ENCODE measurements around the gene ASPRV1. TPM values are rescaled to one million over a fixed set of nuclear protein-coding genes. Genes with fewer than 3 reads are reported as not detected.

Gene ASPRV1
- total RNA-seq, 1 donor from 2014 or later = 0.87 TPM

GRCh38 chr2:69994166-69994565, 32.7 kb upstream of the ASPRV1 start:
- Mint-ChIP-seq H3K9me3 (ENCODE audit: unreplicated experiment) (no peaks in the 10 kb centered on the region), H3K4me3 (ENCODE audit: unreplicated experiment) (peak overlapping the region; percentile 14), H3K36me3 (ENCODE audit: low read depth, unreplicated experiment) (peaks cover 6% of the 10 kb centered on the region), H3K27ac (ENCODE audit: unreplicated experiment) (no peak overlapping the region), H3K27me3 (ENCODE audit: unreplicated experiment) (no peaks in the 10 kb centered on the region), H3K4me1 (ENCODE audit: unreplicated experiment) (peaks cover 8% of the 10 kb centered on the region)
- no peak for DNase-seq (ENCODE audit: low spot score)
- no peak for TF ChIP-seq CTCF (IDR thresholded peaks at IDR 0.05; ENCODE audit: unreplicated experiment)

GRCh38 chr2:69993708-69994107, 32.3 kb upstream of the ASPRV1 start:
- Mint-ChIP-seq H3K27me3 (ENCODE audit: unreplicated experiment) (peaks cover 1% of the 10 kb centered on the region), H3K9me3 (ENCODE audit: unreplicated experiment) (no peaks in the 10 kb centered on the region), H3K4me3 (ENCODE audit: unreplicated experiment) (no peak overlapping the region), H3K27ac (ENCODE audit: unreplicated experiment) (no peak overlapping the region), H3K4me1 (ENCODE audit: unreplicated experiment) (peaks cover 8% of the 10 kb centered on the region), H3K36me3 (ENCODE audit: low read depth, unreplicated experiment) (peaks cover 6% of the 10 kb centered on the region)
- DNase-seq (ENCODE audit: low spot score) = no peak
- TF ChIP-seq CTCF (IDR thresholded peaks at IDR 0.05; ENCODE audit: unreplicated experiment) = no peak

GRCh38 chr2:69993048-69993565, 31.7 kb upstream of the ASPRV1 start:
- H3K4me3 Mint-ChIP-seq (ENCODE audit: unreplicated experiment) = no peak overlapping the region
- no peaks in the 10 kb centered on the region for H3K9me3 Mint-ChIP-seq (ENCODE audit: unreplicated experiment)
- H3K27me3 Mint-ChIP-seq (ENCODE audit: unreplicated experiment) = peaks cover 1% of the 10 kb centered on the region
- DNase-seq (ENCODE audit: low spot score) = no peak
- peaks cover 8% of the 10 kb centered on the region for H3K4me1 Mint-ChIP-seq (ENCODE audit: unreplicated experiment)
- no peak for TF ChIP-seq CTCF (IDR thresholded peaks at IDR 0.05; ENCODE audit: unreplicated experiment)
- H3K27ac Mint-ChIP-seq (ENCODE audit: unreplicated experiment) = no peak overlapping the region
- peaks cover 6% of the 10 kb centered on the region for H3K36me3 Mint-ChIP-seq (ENCODE audit: low read depth, unreplicated experiment)

GRCh38 chr2:69992310-69993047, 31.0 kb upstream of the ASPRV1 start:
- Mint-ChIP-seq H3K4me1 (ENCODE audit: unreplicated experiment) (peaks cover 5% of the 10 kb centered on the region), H3K27ac (ENCODE audit: unreplicated experiment) (no peak overlapping the region), H3K36me3 (ENCODE audit: low read depth, unreplicated experiment) (peaks cover 6% of the 10 kb centered on the region), H3K4me3 (ENCODE audit: unreplicated experiment) (no peak overlapping the region), H3K27me3 (ENCODE audit: unreplicated experiment) (peaks cover 1% of the 10 kb centered on the region), H3K9me3 (ENCODE audit: unreplicated experiment) (no peaks in the 10 kb centered on the region)
- no peak for DNase-seq (ENCODE audit: low spot score)
- no peak for TF ChIP-seq CTCF (IDR thresholded peaks at IDR 0.05; ENCODE audit: unreplicated experiment)

GRCh38 chr2:69989441-69990105, 28.1 kb upstream of the ASPRV1 start:
- Mint-ChIP-seq H3K9me3 (ENCODE audit: unreplicated experiment) (no peaks in the 10 kb centered on the region), H3K27ac (ENCODE audit: unreplicated experiment) (no peak overlapping the region), H3K4me3 (ENCODE audit: unreplicated experiment) (no peak overlapping the region), H3K27me3 (ENCODE audit: unreplicated experiment) (peaks cover 6% of the 10 kb centered on the region), H3K36me3 (ENCODE audit: low read depth, unreplicated experiment) (peaks cover 9% of the 10 kb centered on the region), H3K4me1 (ENCODE audit: unreplicated experiment) (peaks cover 4% of the 10 kb centered on the region)
- no peak for DNase-seq (ENCODE audit: low spot score)
- TF ChIP-seq CTCF (IDR thresholded peaks at IDR 0.05; ENCODE audit: unreplicated experiment) = no peak
